ENCODE results near the gene CALML5.

CALML5 gene

GRCh38 chr10:5528989-5529701 is 29.8 kb upstream of the CALML5 start:
- no peak for TF ChIP-seq CTCF (IDR thresholded peaks at IDR 0.05)
- Histone ChIP-seq H3K4me3 (no peak overlapping the region), H3K27ac (peak overlapping the region; percentile 36 to 66)
- DNase-seq (ENCODE audit: low spot score) = peak; percentile 68

- Histone ChIP-seq H3K4me3 (no peak overlapping the region), H3K27ac (no peak overlapping the region)
- no peak for TF ChIP-seq CTCF (IDR thresholded peaks at IDR 0.05)
- DNase-seq (ENCODE audit: low spot score) = peak; percentile 65
Measured at GRCh38 chr10:5527332-5528200, 28.2 kb upstream of the CALML5 start.

- H3K4me3 ChIP-seq = no peak overlapping the region
- no peak overlapping the region for H3K27ac ChIP-seq
- no peak for TF ChIP-seq CTCF (IDR thresholded peaks at IDR 0.05)
- peak; percentile 55 for DNase-seq (ENCODE audit: low spot score)
Measured at GRCh38 chr10:5526691-5527331, 27.4 kb upstream of the CALML5 start.

- no peak overlapping the region for H3K27ac ChIP-seq
- peak; percentile 63 for DNase-seq (ENCODE audit: low spot score)
- no peak overlapping the region for H3K4me3 ChIP-seq
- TF ChIP-seq CTCF (IDR thresholded peaks at IDR 0.05) = no peak
Measured at GRCh38 chr10:5525561-5526341, 26.4 kb upstream of the CALML5 start.

- peak; percentile 59 for DNase-seq (ENCODE audit: low spot score)
- TF ChIP-seq CTCF (IDR thresholded peaks at IDR 0.05) = no peak
- Histone ChIP-seq H3K4me3 (no peak within 1 kb of the TSS), H3K27ac (no peak within 1 kb of the TSS)
Measured at GRCh38 chr10:5524641-5525560, 25.5 kb upstream of the CALML5 start, which contains the start of gene CALML3. TSS of gene CALML3 (plus strand) at chr10:5524961. CDS start at chr10:5525086, 125 bp downstream.

All from coronary artery (tissue), 2 donors.